ENCODE measurements around the gene PDIA3. TPM values are rescaled to one million over a fixed set of nuclear protein-coding genes. Genes with fewer than 3 reads are reported as not detected.
"Not testable (repeated sequence)": the region's sequence is repeated elsewhere in the genome, so short reads cannot be mapped to it uniquely, and the experiment has no call there.

Gene PDIA3
- total RNA-seq, 2 experiments from 2014 or later, result 82.1 to 293 TPM

DNA sequence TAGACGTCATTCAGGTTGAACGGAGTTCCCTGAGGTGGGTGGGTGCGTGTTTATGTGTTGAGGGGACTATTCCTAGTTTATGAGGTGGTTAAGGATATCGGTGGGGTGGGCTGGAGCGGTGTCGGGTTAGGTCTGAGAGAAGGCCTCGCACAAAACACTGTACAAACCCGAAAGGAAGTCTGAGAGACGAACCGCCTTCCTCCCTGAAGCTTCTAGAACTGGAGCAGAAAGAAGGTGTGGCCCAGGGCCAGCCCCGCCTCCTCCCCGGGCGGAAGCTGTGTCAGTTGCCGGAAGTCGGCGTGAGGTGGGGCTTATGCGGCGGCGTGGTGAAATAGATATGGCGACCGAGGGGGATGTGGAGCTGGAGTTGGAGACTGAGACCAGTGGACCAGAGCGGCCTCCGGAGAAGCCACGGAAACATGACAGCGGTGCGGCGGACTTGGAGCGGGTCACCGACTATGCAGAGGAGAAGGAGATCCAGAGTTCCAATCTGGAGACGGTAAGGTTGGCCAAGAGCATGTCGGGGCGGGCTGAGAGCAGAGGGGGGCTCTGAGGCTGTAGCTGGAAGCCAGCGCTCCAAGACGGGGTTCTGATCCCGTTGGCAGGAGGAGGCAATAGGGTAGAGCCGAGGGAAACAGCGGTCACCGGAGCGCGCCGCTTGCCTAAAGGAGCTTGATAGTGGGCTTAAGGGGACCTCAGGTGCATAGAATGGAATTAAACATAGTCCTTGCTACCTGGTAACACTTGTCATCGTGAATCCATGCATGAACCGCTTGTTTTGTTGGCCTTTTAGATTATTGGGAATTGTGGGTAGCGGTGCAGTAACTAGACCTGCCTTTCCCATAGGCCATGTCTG lies 54.3 kb downstream of the PDIA3 start, which contains the start of gene HYPK:
Gene HYPK (plus strand): TSS at position 314 of the 856 bp plus-strand sequence. CDS start 24 bp downstream, at position 338.
- H3K79me2 ChIP-seq (ENCODE audit: insufficient read depth, low read depth, low read length), result peaks cover 19% of the 10 kb centered on the region
- intact Hi-C loops (cut with micrococcal nuclease; ENCODE audit: unreplicated experiment), result no loop called here
- peaks cover 80% of the 10 kb centered on the region for H3K36me3 ChIP-seq (ENCODE audit: insufficient read depth, low read length)
- peak within 1 kb of the TSS; percentile 92 for H3K4me3 ChIP-seq (ENCODE audit: low read depth, low read length, poor library complexity, severe bottlenecking)
- TF ChIP-seq, protein P1, sequence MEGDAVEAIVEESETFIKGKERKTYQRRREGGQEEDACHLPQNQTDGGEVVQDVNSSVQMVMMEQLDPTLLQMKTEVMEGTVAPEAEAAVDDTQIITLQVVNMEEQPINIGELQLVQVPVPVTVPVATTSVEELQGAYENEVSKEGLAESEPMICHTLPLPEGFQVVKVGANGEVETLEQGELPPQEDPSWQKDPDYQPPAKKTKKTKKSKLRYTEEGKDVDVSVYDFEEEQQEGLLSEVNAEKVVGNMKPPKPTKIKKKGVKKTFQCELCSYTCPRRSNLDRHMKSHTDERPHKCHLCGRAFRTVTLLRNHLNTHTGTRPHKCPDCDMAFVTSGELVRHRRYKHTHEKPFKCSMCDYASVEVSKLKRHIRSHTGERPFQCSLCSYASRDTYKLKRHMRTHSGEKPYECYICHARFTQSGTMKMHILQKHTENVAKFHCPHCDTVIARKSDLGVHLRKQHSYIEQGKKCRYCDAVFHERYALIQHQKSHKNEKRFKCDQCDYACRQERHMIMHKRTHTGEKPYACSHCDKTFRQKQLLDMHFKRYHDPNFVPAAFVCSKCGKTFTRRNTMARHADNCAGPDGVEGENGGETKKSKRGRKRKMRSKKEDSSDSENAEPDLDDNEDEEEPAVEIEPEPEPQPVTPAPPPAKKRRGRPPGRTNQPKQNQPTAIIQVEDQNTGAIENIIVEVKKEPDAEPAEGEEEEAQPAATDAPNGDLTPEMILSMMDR (conservative IDR thresholded peaks at IDR 0.05; ENCODE audit: low read length), result no peak
- BruUV-seq (replicated peaks), result TSS peak; percentile 30
- peaks cover 6% of the 10 kb centered on the region; the same call in 1 of the 2 replicates for H4K20me1 ChIP-seq (ENCODE audit: insufficient read depth, low read length)
- ChIA-PET CTCF (ENCODE audit: unreplicated experiment) (interaction anchor here (0.9 to 1.7 kb wide), 2 partner anchors 8 to 11 kb away, joined by 4 to 6 read pairs; no protein-coding TSS in a partner anchor), POLR2A (interaction anchor here (0.9 to 5.4 kb wide), 10 partner anchors 9 to 30 kb away, joined by 3 to 28 read pairs (median 6); partner anchors contain the start of genes ELL3, MFAP1 and WDR76)
- H3K27ac ChIP-seq (ENCODE audit: low read depth, low read length, poor library complexity, severe bottlenecking), result peak within 1 kb of the TSS; percentile 97
- H3K4me1 ChIP-seq (ENCODE audit: insufficient read depth, low read length, poor library complexity, severe bottlenecking), result peaks cover 59% of the 10 kb centered on the region
- peak; percentile 93 for DNase-seq (ENCODE audit: low spot score)
- no peaks in the 10 kb centered on the region for H3K9me3 ChIP-seq (ENCODE audit: low read length)
- peak within 1 kb of the TSS; percentile 83 for H3K4me2 ChIP-seq (ENCODE audit: low read length)
- no peaks in the 10 kb centered on the region for H3K9me2 ChIP-seq (ENCODE audit: insufficient read depth, low read length)
- no peak within 1 kb of the TSS; the same call in 1 of the 2 replicates for H2AFZ ChIP-seq (ENCODE audit: low read length)

DNA sequence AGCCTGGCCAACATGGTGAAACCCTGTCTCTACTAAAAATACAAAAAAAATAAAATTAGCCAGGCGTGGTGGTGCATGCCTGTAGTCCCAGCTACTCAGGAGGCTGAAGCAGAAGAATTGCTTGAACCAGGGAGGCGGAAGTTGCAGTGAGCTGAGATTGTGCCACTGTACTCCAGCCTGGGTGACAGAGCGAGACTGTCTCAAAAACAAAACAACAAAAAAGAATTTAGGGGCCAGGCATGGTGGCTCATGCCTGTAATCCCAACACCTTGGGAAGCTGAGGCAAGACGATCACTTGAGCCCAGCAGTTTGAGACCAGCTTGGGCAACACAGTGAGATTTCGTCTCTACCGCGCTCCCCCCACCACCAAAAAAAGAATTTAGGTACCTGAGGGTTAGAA lies 56.4 kb downstream of the PDIA3 start:
- peaks cover 21% of the 10 kb centered on the region for H3K79me2 ChIP-seq (ENCODE audit: insufficient read depth, low read depth, low read length)
- H3K9me3 ChIP-seq (ENCODE audit: low read length); CTCF ChIA-PET (ENCODE audit: unreplicated experiment); DNase-seq (ENCODE audit: low spot score); H3K4me2 ChIP-seq (ENCODE audit: low read length); H2AFZ ChIP-seq (ENCODE audit: low read length); H3K4me3 ChIP-seq (ENCODE audit: low read depth, low read length, poor library complexity, severe bottlenecking); H4K20me1 ChIP-seq (ENCODE audit: insufficient read depth, low read length); BruUV-seq (replicated peaks); H3K9me2 ChIP-seq (ENCODE audit: insufficient read depth, low read length); intact Hi-C loops (cut with micrococcal nuclease; ENCODE audit: unreplicated experiment); H3K27ac ChIP-seq (ENCODE audit: low read depth, low read length, poor library complexity, severe bottlenecking): not testable (repeated sequence)
- peaks cover 41% of the 10 kb centered on the region for H3K4me1 ChIP-seq (ENCODE audit: insufficient read depth, low read length, poor library complexity, severe bottlenecking)
- peaks cover 81% of the 10 kb centered on the region for H3K36me3 ChIP-seq (ENCODE audit: insufficient read depth, low read length)
- POLR2A ChIA-PET, result interaction anchor here (2.2 kb wide), 1 partner anchor 29 kb away, joined by 7 read pairs; no protein-coding TSS in a partner anchor

DNA sequence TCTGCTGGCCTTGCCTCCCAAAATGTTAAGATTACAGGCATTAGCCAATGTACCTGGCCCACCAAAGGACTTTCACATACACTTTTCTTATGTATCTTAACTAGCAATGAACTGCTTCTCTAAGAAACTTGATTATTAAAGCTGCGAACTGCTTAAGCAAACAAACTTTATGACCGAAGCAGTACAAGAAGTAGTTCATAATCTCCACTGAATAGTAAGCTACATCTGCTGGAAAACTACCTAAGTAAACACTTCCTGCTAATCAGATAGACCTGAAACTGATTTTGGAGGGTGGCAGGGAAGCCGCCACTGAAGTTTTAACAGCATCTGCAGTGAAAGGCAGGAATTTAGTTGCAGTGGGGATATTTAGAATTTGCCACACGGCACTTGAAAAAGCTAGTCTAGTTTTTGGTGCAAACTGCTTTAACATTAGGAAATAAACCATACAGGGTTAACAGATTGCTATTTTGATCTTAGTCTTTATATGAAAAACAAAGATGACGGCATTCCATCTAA lies 62.3 kb downstream of the PDIA3 start:
- peak overlapping the region; percentile 96 for H3K27ac ChIP-seq (ENCODE audit: low read depth, low read length, poor library complexity, severe bottlenecking)
- TF ChIP-seq, protein P1 (conservative IDR thresholded peaks at IDR 0.05; ENCODE audit: low read length), result no peak
- no peak for TF ChIP-seq EZH2phosphoT487 (IDR thresholded peaks at IDR 0.05; ENCODE audit: borderline replicate concordance, low read depth, low read length)
- POLR2A ChIA-PET, result interaction anchor here (0.6 to 6.1 kb wide), 11 partner anchors 8 to 63 kb away, joined by 3 to 150 read pairs (median 6); partner anchors contain the start of genes ELL3, HYPK, MFAP1 and SERINC4
- peak overlapping the region; percentile 46 for H3K4me3 ChIP-seq (ENCODE audit: low read depth, low read length, poor library complexity, severe bottlenecking)
- peak overlapping the region; percentile 72 for H3K4me2 ChIP-seq (ENCODE audit: low read length)
- H3K4me1 ChIP-seq (ENCODE audit: insufficient read depth, low read length, poor library complexity, severe bottlenecking), result peaks cover 38% of the 10 kb centered on the region
- H2AFZ ChIP-seq (ENCODE audit: low read length), result no peak overlapping the region
- peaks cover 93% of the 10 kb centered on the region for H3K36me3 ChIP-seq (ENCODE audit: insufficient read depth, low read length)
- no peaks in the 10 kb centered on the region for H3K9me2 ChIP-seq (ENCODE audit: insufficient read depth, low read length)
- H3K9me3 ChIP-seq (ENCODE audit: low read length), result no peaks in the 10 kb centered on the region
- no peaks in the 10 kb centered on the region; the same call in 1 of the 2 replicates for H4K20me1 ChIP-seq (ENCODE audit: insufficient read depth, low read length)
- intact Hi-C loops (cut with micrococcal nuclease; ENCODE audit: unreplicated experiment), result loop anchor here (2.0 kb wide), 1 partner anchor 20 kb away; no protein-coding TSS in a partner anchor
- CTCF ChIA-PET (ENCODE audit: unreplicated experiment), result interaction anchor here (1.0 to 2.4 kb wide), 3 partner anchors 8 to 19 kb away, joined by 3 to 6 read pairs (median 4); partner anchors contain the start of genes HYPK, MFAP1 and SERINC4
- BruUV-seq (replicated peaks), result no TSS peak
- DNase-seq (ENCODE audit: low spot score), result peak; percentile 44
- H3K79me2 ChIP-seq (ENCODE audit: insufficient read depth, low read depth, low read length), result peaks cover 6% of the 10 kb centered on the region; the same call in 1 of the 2 replicates

Data from OCI-LY7 (cell line).